Hepatocyte (in vitro differentiated cells): Measurements from ENCODE around the gene CALHM6. TPM values are rescaled to one million over a fixed set of nuclear protein-coding genes. Genes with fewer than 3 reads are reported as not detected.

Experiments used
- DNase-seq: peaks from one replicate; pipeline ENCODE4 v3.0.0-alpha.2; 2016; ENCODE audit warnings: low spot score
- H2AFZ ChIP-seq: fragments of 200-600 bp; sonication (generic); 2 replicates; pipeline ENCODE4 v1.6.0; 2016; ENCODE audit warnings: antibody characterized with exemption, mild to moderate bottlenecking
- H3K27ac ChIP-seq: fragments of 200-600 bp; sonication (generic); 2 replicates; pipeline ENCODE4 v1.5.1; 2016; ENCODE audit warnings: mild to moderate bottlenecking
- H3K27me3 ChIP-seq: fragments of 200-600 bp; sonication (generic); 2 replicates; pipeline ENCODE4 v1.6.1; 2016
- H3K36me3 ChIP-seq: fragments of 200-600 bp; sonication (generic); replicated peaks from 2 replicates; pipeline ENCODE4 v1.5.1; 2016; ENCODE audit warnings: low read depth; ENCODE audit not compliant: insufficient read depth
- H3K4me1 ChIP-seq: fragments of 200-600 bp; sonication (generic); 2 replicates; pipeline ENCODE4 v1.5.1; 2016; ENCODE audit warnings: mild to moderate bottlenecking, moderate library complexity; ENCODE audit not compliant: insufficient read depth
- H3K4me2 ChIP-seq: fragments of 200-600 bp; sonication (generic); 2 replicates; pipeline ENCODE4 v1.6.0; 2016
- H3K4me3 ChIP-seq: fragments of 200-600 bp; sonication (generic); 2 replicates; pipeline ENCODE4 v1.5.1; 2016; ENCODE audit warnings: mild to moderate bottlenecking
- H3K79me2 ChIP-seq: fragments of 200-600 bp; sonication (generic); 2 replicates; pipeline ENCODE4 v1.6.0; 2017; ENCODE audit warnings: mild to moderate bottlenecking
- H3K9me2 ChIP-seq: fragments of 200-600 bp; sonication (generic); replicated peaks from 2 replicates; pipeline ENCODE4 v1.6.0; 2017; ENCODE audit warnings: mild to moderate bottlenecking; ENCODE audit not compliant: insufficient read depth
- H3K9me3 ChIP-seq: fragments of 200-600 bp; sonication (generic); 2 replicates; pipeline ENCODE4 v1.5.1; 2016; ENCODE audit warnings: low read depth, mild to moderate bottlenecking
- H4K20me1 ChIP-seq: fragments of 200-600 bp; sonication (generic); 2 replicates; pipeline ENCODE4 v1.6.0; 2016; ENCODE audit warnings: mild to moderate bottlenecking; ENCODE audit not compliant: insufficient read depth, poor library complexity, severe bottlenecking
- CTCF ChIP-seq: fragments of 200-600 bp; sonication (generic); IDR thresholded peaks from 2 replicates; pipeline ENCODE4 v1.5.1; 2016; ENCODE audit warnings: antibody characterized with exemption, mild to moderate bottlenecking; ENCODE audit not compliant: poor library complexity
- EZH2 ChIP-seq: fragments of 200-600 bp; sonication (generic); IDR thresholded peaks from 2 replicates; pipeline ENCODE4 v1.6.1; 2016; ENCODE audit warnings: antibody characterized with exemption, mild to moderate bottlenecking, borderline replicate concordance
- EZH2phosphoT487 ChIP-seq: fragments of 200-600 bp; sonication (generic); IDR thresholded peaks from one replicate; pipeline ENCODE4 v1.6.1; 2018; ENCODE audit warnings: antibody characterized with exemption, mild to moderate bottlenecking, low read depth, moderate library complexity; ENCODE audit not compliant: unreplicated experiment, severe bottlenecking
- WGBS: methylation state at CpG from one replicate; pipeline ENCODE4 v1.1.6; 2016; ENCODE audit warnings: low lambda C conversion rate; ENCODE audit errors: missing lambda C conversion rate; 5-methylcytosine and 5-hydroxymethylcytosine counted together
- polyA plus RNA-seq: library from polyadenylated mRNA; unstranded; fragments of >200 nt; fragmentation: Nextera tagmentation; extraction: Ambion mirVana; gene quantifications from 2 replicates; pipeline ENCODE4 v1.2.1, GENCODE V29; 2016
- total RNA-seq: library from RNA; depleted of rRNA; stranded (reverse); fragments of >200 nt; gene quantifications from 2 replicates; pipeline ENCODE4 v1.2.3, GENCODE V29; 2014

Gene CALHM6
- total and polyA plus RNA-seq, 2 experiments from 2014 or later: 0.50 to 0.83 TPM

DNA sequence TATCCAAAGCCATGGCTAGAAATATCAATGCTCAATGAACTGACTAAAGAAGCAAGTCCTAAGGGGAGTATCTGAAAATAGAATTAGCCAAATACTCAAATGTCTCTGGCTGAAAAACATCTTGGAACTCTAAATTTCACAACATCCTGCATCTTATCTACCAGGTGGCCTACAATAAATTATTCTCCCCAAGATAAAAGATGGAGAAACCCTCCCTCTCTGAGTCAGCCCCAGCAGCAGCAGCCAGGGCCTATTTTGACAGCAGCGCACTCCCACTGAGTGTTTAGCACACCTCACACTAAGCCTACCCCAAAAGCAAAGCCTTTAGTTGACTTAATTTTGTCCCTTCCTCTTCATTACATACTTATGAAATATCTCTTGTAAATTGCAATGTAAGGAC is 5.9 kb downstream of the CALHM6 start:
- H3K9me3 ChIP-seq: no peaks in the 10 kb centered on the region
- no peaks in the 10 kb centered on the region for H3K36me3 ChIP-seq
- no peaks in the 10 kb centered on the region for H4K20me1 ChIP-seq
- WGBS: 96% methylated on average over 1 of the region's 1 CpG
- no peaks in the 10 kb centered on the region for H3K79me2 ChIP-seq
- H3K27ac ChIP-seq: no peak overlapping the region
- peaks cover 17% of the 10 kb centered on the region for H3K27me3 ChIP-seq
- H3K4me1 ChIP-seq: peaks cover 7% of the 10 kb centered on the region
- H3K9me2 ChIP-seq: no peaks in the 10 kb centered on the region
- no peak for TF ChIP-seq EZH2phosphoT487
- TF ChIP-seq EZH2: no peak
- TF ChIP-seq CTCF: no peak
- H2AFZ ChIP-seq: no peak overlapping the region
- DNase-seq: no peak
- H3K4me3 ChIP-seq: no peak overlapping the region
- H3K4me2 ChIP-seq: no peak overlapping the region

DNA sequence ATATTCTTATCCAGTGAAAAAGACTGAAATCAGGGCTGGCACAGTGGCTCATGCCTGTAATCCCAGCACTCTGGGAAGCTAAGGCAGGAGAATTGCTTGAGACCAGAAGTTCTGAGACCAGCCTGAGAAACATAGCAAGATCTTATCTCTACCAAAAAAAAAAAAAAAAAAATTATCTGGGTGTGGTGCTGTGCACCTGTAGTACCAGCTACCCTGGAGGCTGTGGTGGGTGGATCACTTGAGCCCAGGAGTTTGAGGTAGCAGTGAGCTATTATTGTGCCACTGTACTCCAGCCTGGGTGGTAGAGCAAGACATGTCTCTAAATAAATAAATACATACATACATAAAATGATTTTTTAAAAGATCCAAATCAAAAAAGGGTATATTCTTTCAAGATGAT is 6.3 kb downstream of the CALHM6 start:
- Histone ChIP-seq H3K27me3 (peaks cover 14% of the 10 kb centered on the region), H3K9me3 (no peaks in the 10 kb centered on the region), H3K4me1 (peaks cover 5% of the 10 kb centered on the region), H3K27ac (no peak overlapping the region), H3K4me2 (no peak overlapping the region), H3K36me3 (no peaks in the 10 kb centered on the region), H3K9me2 (no peaks in the 10 kb centered on the region), H4K20me1 (no peaks in the 10 kb centered on the region), H3K79me2 (no peaks in the 10 kb centered on the region), H2AFZ (no peak overlapping the region), H3K4me3 (no peak overlapping the region)
- no peak for DNase-seq
- TF ChIP-seq CTCF (no peak), EZH2 (no peak)

DNA sequence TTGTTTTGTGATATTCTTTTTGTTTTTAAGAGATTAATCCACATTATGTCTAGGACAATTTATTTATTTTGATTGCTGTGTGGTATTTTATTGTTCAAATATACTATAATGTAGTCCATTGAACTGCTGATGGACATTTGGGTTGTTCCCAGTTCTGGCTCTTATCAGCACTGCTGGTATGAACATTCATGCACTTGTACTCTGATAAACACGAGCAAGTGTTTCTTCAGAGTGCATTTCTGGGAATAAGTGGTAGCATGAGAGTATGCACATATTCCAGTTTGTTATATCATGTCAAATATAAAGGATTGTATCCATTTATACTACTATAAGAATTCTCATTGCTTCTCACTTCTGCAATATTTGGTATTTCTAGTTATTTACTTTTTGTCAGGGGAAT is 7.1 kb downstream of the CALHM6 start:
- no peak for TF ChIP-seq CTCF
- TF ChIP-seq EZH2: no peak
- TF ChIP-seq EZH2phosphoT487: no peak

DNA sequence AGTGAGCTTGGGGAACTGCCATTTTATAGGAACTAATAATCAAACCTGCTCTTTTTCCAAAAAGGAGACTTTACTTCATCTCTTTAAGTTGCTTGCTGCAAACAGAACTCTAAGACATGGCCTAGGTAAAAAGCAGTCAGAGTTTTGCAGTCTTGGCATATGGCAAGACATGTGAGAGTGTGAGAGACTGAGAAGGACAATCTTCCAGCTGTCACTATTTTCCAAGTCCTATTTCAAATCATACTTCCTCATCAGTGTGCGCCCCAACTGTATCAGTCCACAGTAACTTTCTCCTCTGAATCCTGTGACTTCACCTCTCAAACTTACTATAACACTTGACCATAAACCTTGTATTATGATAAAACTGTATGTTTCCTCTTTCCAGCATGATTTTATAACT is 10.4 kb downstream of the CALHM6 start:
- no peaks in the 10 kb centered on the region for H3K27me3 ChIP-seq
- no peak overlapping the region for H3K4me2 ChIP-seq
- H3K9me2 ChIP-seq: no peaks in the 10 kb centered on the region
- H3K9me3 ChIP-seq: no peaks in the 10 kb centered on the region
- no peak for DNase-seq
- no peaks in the 10 kb centered on the region for H3K79me2 ChIP-seq
- H3K4me3 ChIP-seq: no peak overlapping the region
- peaks cover 4% of the 10 kb centered on the region for H3K4me1 ChIP-seq
- WGBS: 92% methylated on average over 1 of the region's 1 CpG
- no peak overlapping the region for H3K27ac ChIP-seq
- H2AFZ ChIP-seq: no peak overlapping the region
- no peaks in the 10 kb centered on the region for H4K20me1 ChIP-seq
- no peaks in the 10 kb centered on the region for H3K36me3 ChIP-seq
- TF ChIP-seq EZH2 (no peak), CTCF (no peak), EZH2phosphoT487 (no peak)

More for the DNA sequence above, 7.1 kb downstream of the CALHM6 start:
- H3K36me3 ChIP-seq: no peaks in the 10 kb centered on the region
- H4K20me1 ChIP-seq: no peaks in the 10 kb centered on the region
- H3K4me3 ChIP-seq: no peak overlapping the region
- H3K9me3 ChIP-seq: no peaks in the 10 kb centered on the region
- DNase-seq: no peak
- no peaks in the 10 kb centered on the region for H3K9me2 ChIP-seq
- H3K79me2 ChIP-seq: no peaks in the 10 kb centered on the region
- H3K4me2 ChIP-seq: no peak overlapping the region
- no peak overlapping the region for H2AFZ ChIP-seq
- no peak overlapping the region for H3K27ac ChIP-seq
- peaks cover 7% of the 10 kb centered on the region for H3K27me3 ChIP-seq
- 72% methylated on average over 1 of the region's 1 CpG for WGBS
- H3K4me1 ChIP-seq: peaks cover 4% of the 10 kb centered on the region
